GM19240 (cell line): Measurements from ENCODE around the gene SPTBN1.

ENCODE experiments used
- DNase-seq: peaks from one replicate; pipeline ENCODE4 v3.0.0; 2011; ENCODE audit warnings: low spot score; ENCODE audit not compliant: insufficient read length

Gene SPTBN1

GRCh38 chr2:54649191-54649590, 193.1 kb downstream of the SPTBN1 start:
- DNase-seq, result no peak

GRCh38 chr2:54649633-54650032, 193.5 kb downstream of the SPTBN1 start:
- DNase-seq, result no peak

- DNase-seq, result no peak
Observed at GRCh38 chr2:54650612-54651011, 194.5 kb downstream of the SPTBN1 start.

- no peak for DNase-seq
Observed at GRCh38 chr2:54651291-54651690, 195.2 kb downstream of the SPTBN1 start.

- DNase-seq, result no peak
Observed at GRCh38 chr2:54652540-54652939, 196.4 kb downstream of the SPTBN1 start.

- no peak for DNase-seq
Observed at GRCh38 chr2:54653572-54654204, 197.6 kb downstream of the SPTBN1 start.

GRCh38 chr2:54655046-54655809, 199.1 kb downstream of the SPTBN1 start:
- DNase-seq, result no peak

GRCh38 chr2:54656863-54657262, 200.7 kb downstream of the SPTBN1 start:
- no peak for DNase-seq

- no peak for DNase-seq
Observed at GRCh38 chr2:54657664-54658083, 201.5 kb downstream of the SPTBN1 start.

- DNase-seq, result no peak
Observed at GRCh38 chr2:54658564-54659071, 202.5 kb downstream of the SPTBN1 start.

GRCh38 chr2:54659527-54659926, 203.4 kb downstream of the SPTBN1 start:
- DNase-seq, result no peak

GRCh38 chr2:54660752-54661151, 204.6 kb downstream of the SPTBN1 start:
- DNase-seq, result no peak

GRCh38 chr2:54663424-54664030, 207.4 kb downstream of the SPTBN1 start:
- DNase-seq, result no peak

- no peak for DNase-seq
Observed at GRCh38 chr2:54664238-54664786, 208.2 kb downstream of the SPTBN1 start.

GRCh38 chr2:54665436-54665856, 209.3 kb downstream of the SPTBN1 start:
- no peak for DNase-seq

- DNase-seq, result no peak
Observed at GRCh38 chr2:54666131-54666633, 210.1 kb downstream of the SPTBN1 start.

- DNase-seq, result no peak
Observed at GRCh38 chr2:54666634-54667265, 210.6 kb downstream of the SPTBN1 start.

GRCh38 chr2:54667266-54667639, 211.1 kb downstream of the SPTBN1 start:
- no peak for DNase-seq

GRCh38 chr2:54667726-54668650, 211.9 kb downstream of the SPTBN1 start:
- no peak for DNase-seq

- no peak for DNase-seq
Observed at GRCh38 chr2:54668711-54669110, 212.6 kb downstream of the SPTBN1 start.
